ENCODE measurements around the gene SDHC.
A peak's percentile ranks its signal among the peaks of the same experiment; 100 is the strongest.

SDHC gene

GRCh38 chr1:161324020-161324419, 9.8 kb downstream of the SDHC start:
- Histone ChIP-seq H3K36me3 (ENCODE audit: control insufficient read depth, insufficient read depth, low read length) (peaks cover 9% of the 10 kb centered on the region), H3K9ac (ENCODE audit: low read length) (no peak overlapping the region), H3K27me3 (ENCODE audit: control insufficient read depth, insufficient read depth, low read length) (no peaks in the 10 kb centered on the region), H3K27ac (ENCODE audit: low read depth, low read length) (no peak overlapping the region), H3K4me1 (ENCODE audit: control insufficient read depth, insufficient read depth, low read length) (no peaks in the 10 kb centered on the region), H3K4me3 (ENCODE audit: low read length) (no peak overlapping the region)

- Histone ChIP-seq H3K27ac (ENCODE audit: low read depth, low read length) (no peak overlapping the region), H3K4me1 (ENCODE audit: control insufficient read depth, insufficient read depth, low read length) (no peaks in the 10 kb centered on the region), H3K9ac (ENCODE audit: low read length) (no peak overlapping the region), H3K4me3 (ENCODE audit: low read length) (no peak overlapping the region), H3K27me3 (ENCODE audit: control insufficient read depth, insufficient read depth, low read length) (no peaks in the 10 kb centered on the region), H3K36me3 (ENCODE audit: control insufficient read depth, insufficient read depth, low read length) (peaks cover 11% of the 10 kb centered on the region)
Measured at GRCh38 chr1:161330346-161330745, 16.2 kb downstream of the SDHC start.

- no peak overlapping the region for H3K4me3 ChIP-seq (ENCODE audit: low read length)
- peaks cover 7% of the 10 kb centered on the region for H3K36me3 ChIP-seq (ENCODE audit: control insufficient read depth, insufficient read depth, low read length)
- H3K27me3 ChIP-seq (ENCODE audit: control insufficient read depth, insufficient read depth, low read length), result no peaks in the 10 kb centered on the region
- no peak overlapping the region for H3K9ac ChIP-seq (ENCODE audit: low read length)
- no peaks in the 10 kb centered on the region for H3K4me1 ChIP-seq (ENCODE audit: control insufficient read depth, insufficient read depth, low read length)
- H3K27ac ChIP-seq (ENCODE audit: low read depth, low read length), result no peak overlapping the region
Measured at GRCh38 chr1:161333166-161333565, 19.0 kb downstream of the SDHC start.

GRCh38 chr1:161335796-161336195, 21.6 kb downstream of the SDHC start:
- Histone ChIP-seq H3K27ac (ENCODE audit: low read depth, low read length) (no peak overlapping the region), H3K9ac (ENCODE audit: low read length) (no peak overlapping the region), H3K36me3 (ENCODE audit: control insufficient read depth, insufficient read depth, low read length) (peaks cover 5% of the 10 kb centered on the region), H3K27me3 (ENCODE audit: control insufficient read depth, insufficient read depth, low read length) (no peaks in the 10 kb centered on the region), H3K4me1 (ENCODE audit: control insufficient read depth, insufficient read depth, low read length) (no peaks in the 10 kb centered on the region), H3K4me3 (ENCODE audit: low read length) (no peak overlapping the region)

GRCh38 chr1:161342177-161342576, 28.0 kb downstream of the SDHC start:
- Histone ChIP-seq H3K27ac (ENCODE audit: low read depth, low read length) (no peak overlapping the region), H3K36me3 (ENCODE audit: control insufficient read depth, insufficient read depth, low read length) (peaks cover 9% of the 10 kb centered on the region)

GRCh38 chr1:161342821-161343220, 28.6 kb downstream of the SDHC start:
- no peak overlapping the region for H3K27ac ChIP-seq (ENCODE audit: low read depth, low read length)
- H3K4me1 ChIP-seq (ENCODE audit: control insufficient read depth, insufficient read depth, low read length), result no peaks in the 10 kb centered on the region
- no peak overlapping the region for H3K9ac ChIP-seq (ENCODE audit: low read length)
- H3K36me3 ChIP-seq (ENCODE audit: control insufficient read depth, insufficient read depth, low read length), result peaks cover 9% of the 10 kb centered on the region
- H3K27me3 ChIP-seq (ENCODE audit: control insufficient read depth, insufficient read depth, low read length), result no peaks in the 10 kb centered on the region
- no peak overlapping the region for H3K4me3 ChIP-seq (ENCODE audit: low read length)

More at GRCh38 chr1:161342177-161342576, 28.0 kb downstream of the SDHC start:
- no peak overlapping the region for H3K4me3 ChIP-seq (ENCODE audit: low read length)
- H3K9ac ChIP-seq (ENCODE audit: low read length), result no peak overlapping the region
- no peaks in the 10 kb centered on the region for H3K27me3 ChIP-seq (ENCODE audit: control insufficient read depth, insufficient read depth, low read length)
- no peaks in the 10 kb centered on the region for H3K4me1 ChIP-seq (ENCODE audit: control insufficient read depth, insufficient read depth, low read length)

- no peaks in the 10 kb centered on the region for H3K4me1 ChIP-seq (ENCODE audit: control insufficient read depth, insufficient read depth, low read length)
- H3K27me3 ChIP-seq (ENCODE audit: control insufficient read depth, insufficient read depth, low read length), result no peaks in the 10 kb centered on the region
- no peak overlapping the region for H3K9ac ChIP-seq (ENCODE audit: low read length)
- no peaks in the 10 kb centered on the region for H3K36me3 ChIP-seq (ENCODE audit: control insufficient read depth, insufficient read depth, low read length)
- no peak overlapping the region for H3K27ac ChIP-seq (ENCODE audit: low read depth, low read length)
- H3K4me3 ChIP-seq (ENCODE audit: low read length), result no peak overlapping the region
Measured at GRCh38 chr1:161350671-161351070, 36.5 kb downstream of the SDHC start.

- Histone ChIP-seq H3K4me3 (ENCODE audit: low read length) (no peak overlapping the region), H3K4me1 (ENCODE audit: control insufficient read depth, insufficient read depth, low read length) (no peaks in the 10 kb centered on the region), H3K27ac (ENCODE audit: low read depth, low read length) (no peak overlapping the region), H3K9ac (ENCODE audit: low read length) (no peak overlapping the region), H3K27me3 (ENCODE audit: control insufficient read depth, insufficient read depth, low read length) (no peaks in the 10 kb centered on the region), H3K36me3 (ENCODE audit: control insufficient read depth, insufficient read depth, low read length) (no peaks in the 10 kb centered on the region)
Measured at GRCh38 chr1:161351482-161351881, 37.3 kb downstream of the SDHC start.

GRCh38 chr1:161357073-161357472, 42.9 kb downstream of the SDHC start:
- H3K27me3 ChIP-seq (ENCODE audit: control insufficient read depth, insufficient read depth, low read length), result peaks cover 2% of the 10 kb centered on the region
- H3K27ac ChIP-seq (ENCODE audit: low read depth, low read length), result no peak overlapping the region
- no peak overlapping the region for H3K9ac ChIP-seq (ENCODE audit: low read length)
- no peaks in the 10 kb centered on the region for H3K4me1 ChIP-seq (ENCODE audit: control insufficient read depth, insufficient read depth, low read length)
- peaks cover 5% of the 10 kb centered on the region for H3K36me3 ChIP-seq (ENCODE audit: control insufficient read depth, insufficient read depth, low read length)
- H3K4me3 ChIP-seq (ENCODE audit: low read length), result no peak overlapping the region

GRCh38 chr1:161359291-161359690, 45.1 kb downstream of the SDHC start:
- Histone ChIP-seq H3K4me3 (ENCODE audit: low read length) (no peak overlapping the region), H3K27me3 (ENCODE audit: control insufficient read depth, insufficient read depth, low read length) (peaks cover 2% of the 10 kb centered on the region), H3K27ac (ENCODE audit: low read depth, low read length) (no peak overlapping the region), H3K9ac (ENCODE audit: low read length) (no peak overlapping the region), H3K36me3 (ENCODE audit: control insufficient read depth, insufficient read depth, low read length) (peaks cover 7% of the 10 kb centered on the region), H3K4me1 (ENCODE audit: control insufficient read depth, insufficient read depth, low read length) (no peaks in the 10 kb centered on the region)

GRCh38 chr1:161364332-161364731, 50.2 kb downstream of the SDHC start:
- Histone ChIP-seq H3K9ac (ENCODE audit: low read length) (no peak overlapping the region), H3K4me1 (ENCODE audit: control insufficient read depth, insufficient read depth, low read length) (peaks cover 6% of the 10 kb centered on the region), H3K36me3 (ENCODE audit: control insufficient read depth, insufficient read depth, low read length) (peaks cover 2% of the 10 kb centered on the region), H3K27me3 (ENCODE audit: control insufficient read depth, insufficient read depth, low read length) (peaks cover 2% of the 10 kb centered on the region), H3K27ac (ENCODE audit: low read depth, low read length) (no peak overlapping the region), H3K4me3 (ENCODE audit: low read length) (no peak overlapping the region)

- Histone ChIP-seq H3K4me1 (ENCODE audit: control insufficient read depth, insufficient read depth, low read length) (peaks cover 6% of the 10 kb centered on the region), H3K36me3 (ENCODE audit: control insufficient read depth, insufficient read depth, low read length) (peaks cover 2% of the 10 kb centered on the region), H3K4me3 (ENCODE audit: low read length) (no peak overlapping the region), H3K27me3 (ENCODE audit: control insufficient read depth, insufficient read depth, low read length) (no peaks in the 10 kb centered on the region), H3K27ac (ENCODE audit: low read depth, low read length) (no peak overlapping the region), H3K9ac (ENCODE audit: low read length) (no peak overlapping the region)
Measured at GRCh38 chr1:161365207-161365606, 51.0 kb downstream of the SDHC start.

- Histone ChIP-seq H3K4me1 (ENCODE audit: control insufficient read depth, insufficient read depth, low read length) (peaks cover 6% of the 10 kb centered on the region), H3K27me3 (ENCODE audit: control insufficient read depth, insufficient read depth, low read length) (no peaks in the 10 kb centered on the region), H3K4me3 (ENCODE audit: low read length) (no peak within 1 kb of the TSS), H3K36me3 (ENCODE audit: control insufficient read depth, insufficient read depth, low read length) (peaks cover 2% of the 10 kb centered on the region), H3K27ac (ENCODE audit: low read depth, low read length) (peak within 1 kb of the TSS; percentile 33), H3K9ac (ENCODE audit: low read length) (no peak within 1 kb of the TSS)
Measured at GRCh38 chr1:161367684-161368400, 53.7 kb downstream of the SDHC start, which contains the start of gene CFAP126. CFAP126 (minus strand) TSS chr1:161367876; CDS start chr1:161367868, 8 bp downstream.
